Body of pancreas (tissue), 4 donors: ENCODE results near the gene RAD51B. TPM values are rescaled to one million over a fixed set of nuclear protein-coding genes. Genes with fewer than 3 reads are reported as not detected.

Source experiments
- ATAC-seq: fragments of 150-250 bp; one replicate; pipeline ENCODE4 v1.9.1; 2016
- DNase-seq, 4 donors: peaks; one replicate each; pipeline ENCODE4 v3.0.0-alpha.2; 2019
- H3K27ac ChIP-seq, 4 donors: fragments of 200-600 bp; sonication (generic); 1 replicate in 3 of 4; 2 replicates in 1 of 4; pipeline versions ENCODE4 v1.5.1 to v1.6.1; 2016 to 2019; ENCODE audit warnings: mild to moderate bottlenecking in 1 of 4, mixed read lengths in 1 of 4, moderate library complexity in 1 of 4
- H3K27me3 ChIP-seq, 2 donors: fragments of 200-600 bp; sonication (generic); one replicate each; pipeline ENCODE4 v1.6.0; 2016; ENCODE audit warnings: mild to moderate bottlenecking in 1 of 2
- H3K36me3 ChIP-seq, 2 donors: fragments of 200-600 bp; sonication (generic); replicated peaks in 1 of 2; 2 replicates each; pipeline ENCODE4 v1.5.1; 2016; ENCODE audit warnings: low read depth in 2 of 2; ENCODE audit not compliant: insufficient read depth in 1 of 2
- H3K4me1 ChIP-seq: fragments of 200-600 bp; sonication (generic); one replicate; pipeline ENCODE4 v1.6.0; 2016
- H3K4me3 ChIP-seq, 2 donors: fragments of 200-600 bp; sonication (generic); 1 replicate in 1 of 2; 2 replicates in 1 of 2; pipeline ENCODE4 v1.5.1; 2016 to 2019
- H3K9me3 ChIP-seq, 3 donors: fragments of 200-600 bp; sonication (generic); 1 replicate in 2 of 3; 2 replicates in 1 of 3; pipeline ENCODE4 v1.5.1; 2016
- CTCF ChIP-seq, 7 experiments: fragments of 450-650 bp in 4 of 7; fragments of 200-600 bp in 3 of 7; sonication (generic) in 3 of 7; IDR thresholded peaks; one replicate each; pipeline ENCODE4 v1.5.1; 2016 to 2019; ENCODE audit warnings: antibody characterized with exemption in 7 of 7
- POLR2A ChIP-seq, 3 donors: fragments of 450-650 bp; IDR thresholded peaks; one replicate each; pipeline ENCODE4 v1.6.1; 2016; ENCODE audit warnings: antibody characterized with exemption in 3 of 3, mild to moderate bottlenecking in 2 of 3
- WGBS, 2 donors: methylation state at CpG; one replicate each; pipeline ENCODE4 v1.1.5; 2017; 5-methylcytosine and 5-hydroxymethylcytosine counted together
- intact Hi-C: fragments of 100-400 bp; cut with DNase I; formaldehyde crosslinking; loops from one replicate; pipeline ENCODE4 v1.15.1; 2023
- total RNA-seq, 2 donors: library from RNA; depleted of rRNA; stranded (reverse); fragments of >200 nt; gene quantifications; one replicate each; pipeline ENCODE4 v1.1.0, GENCODE V29; 2016

Gene RAD51B
- total RNA-seq, 2 donors from 2014 or later = 12.2 to 29.6 TPM

DNA sequence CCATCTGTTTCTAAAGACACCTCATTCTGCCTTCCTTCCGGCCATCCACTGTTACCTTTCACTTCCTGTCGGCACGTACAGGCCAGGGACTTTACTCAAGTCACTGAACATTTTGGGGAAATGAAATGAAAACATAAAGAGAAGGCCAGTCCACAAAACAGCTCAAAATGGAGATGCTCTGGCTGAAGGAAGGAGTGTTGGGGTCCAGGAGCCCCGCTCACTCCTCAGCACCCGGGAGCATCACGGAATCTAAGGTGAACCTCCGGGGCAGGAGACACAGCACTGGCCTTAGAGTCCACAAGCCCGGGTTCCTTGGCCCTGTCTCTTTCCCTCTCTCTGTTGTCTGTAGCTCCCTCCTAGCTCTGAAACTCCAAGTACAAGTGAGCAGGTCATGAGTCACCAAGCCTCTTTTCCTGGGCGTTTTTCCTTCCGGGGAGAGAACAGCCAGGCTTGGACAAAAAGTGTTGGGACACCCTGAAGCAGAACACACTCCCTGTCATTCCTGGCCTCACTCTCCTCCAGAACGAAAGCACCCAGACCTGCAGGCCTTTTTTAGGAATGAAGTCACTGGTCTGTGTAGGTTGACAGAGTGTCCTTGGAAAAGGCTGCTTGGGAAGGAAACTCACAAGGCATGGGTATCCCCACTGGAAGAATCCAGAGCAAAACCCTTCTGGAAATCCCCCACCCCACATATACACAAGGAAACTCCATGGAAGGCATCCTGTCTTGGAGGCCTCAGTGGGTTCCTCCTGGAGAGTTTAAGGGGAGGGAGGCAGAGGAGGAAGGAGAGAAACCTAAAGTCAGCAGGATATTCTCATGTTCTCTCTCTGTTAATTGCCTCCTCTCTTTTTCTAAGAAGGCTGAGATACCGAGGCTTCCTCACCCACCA lies 728.0 kb downstream of the RAD51B start:
- Histone ChIP-seq H3K4me1 (peaks cover 54% of the 10 kb centered on the region), H3K4me3 (no peak overlapping the region), H3K9me3 (no peaks in the 10 kb centered on the region), H3K27ac (peak overlapping the region; percentile 65 to 73 (median 70)), H3K36me3 (no peaks in the 10 kb centered on the region), H3K27me3 (no peaks in the 10 kb centered on the region)
- TF ChIP-seq POLR2A (IDR thresholded peaks at IDR 0.05) = no peak
- no peak for TF ChIP-seq CTCF (IDR thresholded peaks at IDR 0.05)
- ATAC-seq = peak; percentile 25
- WGBS, 2 donors = 77 to 86% methylated on average over 12 of the region's 12 CpGs
- DNase-seq = peak in 3 of 4 donors; percentile 37 to 73 (median 65)
- intact Hi-C loops = no loop called here

DNA sequence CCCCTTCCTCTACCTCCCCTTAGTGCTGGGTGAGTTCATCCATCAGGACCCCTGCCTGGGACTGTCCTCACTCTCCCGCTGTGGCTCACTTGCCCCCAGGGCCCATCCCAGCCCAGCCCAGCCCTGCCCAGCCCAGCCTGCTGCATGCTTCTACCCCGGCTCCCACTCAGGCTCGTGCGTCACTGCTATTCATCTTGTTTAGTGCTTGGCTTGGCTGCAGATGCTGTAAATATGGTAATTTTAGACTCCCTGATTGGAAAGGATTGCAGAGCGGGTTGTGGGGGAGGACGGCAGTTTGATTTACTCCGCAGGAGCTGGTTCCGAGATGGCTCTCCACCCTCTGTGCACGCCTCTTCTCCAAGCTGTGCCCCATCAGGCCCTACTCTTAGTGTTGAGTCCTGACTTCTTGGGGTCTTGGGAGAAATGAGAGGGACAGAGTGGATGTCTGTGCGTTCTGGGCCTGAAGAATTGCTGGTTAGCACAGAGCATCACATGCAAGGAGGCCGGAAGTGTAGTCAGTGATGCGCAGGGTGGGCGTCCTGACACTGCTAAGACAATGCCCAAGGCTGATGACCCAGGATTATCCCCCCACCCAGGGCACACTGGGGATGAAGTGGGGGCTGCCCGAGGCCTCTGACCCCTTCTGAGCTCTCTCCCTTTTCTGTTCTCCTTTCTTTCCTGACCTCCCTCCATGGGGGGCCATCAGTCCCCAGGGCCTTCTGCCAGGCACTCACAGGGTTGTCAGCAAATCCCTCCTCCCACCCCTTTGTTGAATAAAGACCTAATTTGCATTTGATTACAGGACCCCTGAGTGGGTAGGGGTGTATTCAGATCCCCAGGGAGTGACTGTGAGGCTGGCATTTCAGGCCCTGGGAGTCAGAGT lies 728.9 kb downstream of the RAD51B start:
- H3K36me3 ChIP-seq = no peaks in the 10 kb centered on the region
- peaks cover 49% of the 10 kb centered on the region for H3K4me1 ChIP-seq
- H3K27ac ChIP-seq = peak overlapping the region; percentile 65 to 73 (median 70)
- ATAC-seq (peak; percentile 31), DNase-seq (peak; percentile 45 to 73 (median 58))
- intact Hi-C loops = no loop called here
- TF ChIP-seq POLR2A (IDR thresholded peaks at IDR 0.05) (no peak), CTCF (IDR thresholded peaks at IDR 0.05) (no peak)
- 79 to 83% methylated on average over 11 to 14 of the region's 14 CpGs for WGBS, 2 donors
- no peaks in the 10 kb centered on the region for H3K9me3 ChIP-seq
- H3K27me3 ChIP-seq = no peaks in the 10 kb centered on the region
- H3K4me3 ChIP-seq = no peak overlapping the region

- no peak for ATAC-seq
- Histone ChIP-seq H3K27me3 (no peaks in the 10 kb centered on the region), H3K9me3 (no peaks in the 10 kb centered on the region), H3K4me1 (peaks cover 37% of the 10 kb centered on the region), H3K36me3 (no peaks in the 10 kb centered on the region), H3K27ac (peak overlapping the region in 1 of 4 donors; percentile 10), H3K4me3 (no peak overlapping the region)
- intact Hi-C loops = no loop called here
- WGBS, 2 donors = 85 to 96% methylated on average over 4 of the region's 4 CpGs
- TF ChIP-seq POLR2A (IDR thresholded peaks at IDR 0.05) (no peak), CTCF (IDR thresholded peaks at IDR 0.05) (no peak)
- no peak for DNase-seq
These were observed 730.7 kb downstream of the RAD51B start for GRCh38 chr14:68550338-68550715.

- Histone ChIP-seq H3K27ac (no peak overlapping the region), H3K4me1 (peaks cover 34% of the 10 kb centered on the region), H3K36me3 (no peaks in the 10 kb centered on the region), H3K27me3 (no peaks in the 10 kb centered on the region), H3K4me3 (no peak overlapping the region), H3K9me3 (no peaks in the 10 kb centered on the region)
- intact Hi-C loops = no loop called here
- no peak for ATAC-seq
- TF ChIP-seq POLR2A (IDR thresholded peaks at IDR 0.05) = no peak
- TF ChIP-seq CTCF (IDR thresholded peaks at IDR 0.05) = no peak
- DNase-seq = no peak
- WGBS, 2 donors = 89 to 94% methylated on average over 7 of the region's 7 CpGs
These were observed 731.6 kb downstream of the RAD51B start for GRCh38 chr14:68551045-68551683.
